ENCODE results near the gene HAPLN2.

HAPLN2 gene

DNA sequence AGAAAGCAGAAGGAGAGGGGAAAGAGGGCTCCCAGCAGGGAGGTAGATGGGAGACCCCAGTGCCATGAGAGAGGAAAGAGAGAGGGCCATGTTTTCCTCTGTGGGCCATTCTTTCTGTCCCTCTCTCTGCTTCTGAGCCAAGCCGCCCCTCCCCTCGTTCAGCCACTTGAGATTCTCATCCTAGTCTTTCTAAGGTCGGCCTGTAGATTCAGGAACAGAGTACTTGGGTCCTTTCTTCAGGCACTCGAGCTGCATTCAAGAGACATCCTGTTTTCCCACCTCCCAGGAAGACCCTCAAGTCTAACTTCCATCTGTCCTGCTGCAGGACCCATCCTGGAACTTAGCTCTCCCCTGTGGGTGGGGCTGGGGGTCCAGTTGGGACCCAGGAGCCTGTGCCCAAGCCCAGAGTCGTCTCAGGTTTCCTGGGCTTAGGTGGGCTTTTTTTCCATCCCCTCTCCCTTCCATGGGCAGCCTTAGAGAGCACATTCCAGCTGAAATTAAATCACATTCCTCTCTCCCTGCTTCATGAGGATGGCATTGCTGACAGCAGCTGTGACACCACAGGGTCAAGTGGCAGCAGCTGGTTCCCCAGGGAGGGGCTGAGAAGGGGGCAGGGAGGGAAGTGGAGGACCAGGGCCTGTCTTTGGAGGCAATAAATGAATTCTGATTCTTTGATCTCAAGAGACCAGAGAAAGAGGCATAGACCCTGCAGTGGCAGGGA lies 45.0 kb downstream of the HAPLN2 start:
- peaks cover 4% of the 10 kb centered on the region for H3K36me3 Mint-ChIP-seq (ENCODE audit: low read depth)
- H3K27ac Mint-ChIP-seq, result peak overlapping the region; percentile 20
- no peak overlapping the region for H3K4me3 Mint-ChIP-seq
- no peaks in the 10 kb centered on the region for H3K9me3 Mint-ChIP-seq
- H3K4me1 Mint-ChIP-seq (ENCODE audit: low read depth), result peaks cover 35% of the 10 kb centered on the region
- H3K27me3 Mint-ChIP-seq, result no peaks in the 10 kb centered on the region
- no peak for DNase-seq

DNA sequence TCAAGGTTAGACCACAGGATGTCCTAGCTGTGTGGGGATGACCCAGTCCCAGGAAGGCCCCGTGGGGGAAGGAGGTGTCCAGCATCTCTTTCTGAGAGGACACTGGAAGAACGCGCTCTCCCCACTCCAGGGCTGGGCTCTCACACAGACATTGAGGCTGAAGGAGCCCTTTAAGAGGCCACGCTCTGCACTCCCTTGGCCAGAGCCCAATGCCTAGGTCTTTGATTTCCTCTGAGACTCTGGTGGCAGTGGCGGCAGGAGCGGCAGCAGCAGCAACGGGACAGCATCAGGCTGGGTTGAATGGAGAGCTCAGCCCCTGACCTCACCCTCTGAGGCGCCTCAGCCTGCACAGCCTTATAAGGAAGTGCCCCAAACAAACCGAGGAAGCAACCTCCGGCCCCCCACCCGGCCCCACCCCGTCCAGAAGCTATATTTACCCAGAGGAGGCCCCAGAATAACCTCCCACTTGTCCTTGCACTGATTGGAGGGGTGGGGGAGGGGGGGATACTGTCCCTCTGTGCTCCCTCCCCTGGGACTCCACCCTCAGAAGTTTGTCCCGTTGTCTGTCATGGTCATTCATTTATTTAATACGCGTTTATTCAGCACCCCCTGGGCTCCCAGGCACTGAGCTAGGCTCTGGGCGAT lies 45.7 kb downstream of the HAPLN2 start:
- H3K4me3 Mint-ChIP-seq, result no peak overlapping the region
- peaks cover 28% of the 10 kb centered on the region for H3K4me1 Mint-ChIP-seq (ENCODE audit: low read depth)
- no peaks in the 10 kb centered on the region for H3K9me3 Mint-ChIP-seq
- H3K27ac Mint-ChIP-seq, result no peak overlapping the region
- no peaks in the 10 kb centered on the region for H3K27me3 Mint-ChIP-seq
- no peak for DNase-seq
- peaks cover 4% of the 10 kb centered on the region for H3K36me3 Mint-ChIP-seq (ENCODE audit: low read depth)

GRCh38 chr1:156665539-156665938 lies 46.3 kb downstream of the HAPLN2 start:
- Mint-ChIP-seq H3K4me3 (no peak overlapping the region), H3K4me1 (ENCODE audit: low read depth) (peaks cover 22% of the 10 kb centered on the region), H3K27ac (no peak overlapping the region), H3K36me3 (ENCODE audit: low read depth) (peaks cover 4% of the 10 kb centered on the region), H3K27me3 (no peaks in the 10 kb centered on the region), H3K9me3 (no peaks in the 10 kb centered on the region)
- DNase-seq, result no peak

DNA sequence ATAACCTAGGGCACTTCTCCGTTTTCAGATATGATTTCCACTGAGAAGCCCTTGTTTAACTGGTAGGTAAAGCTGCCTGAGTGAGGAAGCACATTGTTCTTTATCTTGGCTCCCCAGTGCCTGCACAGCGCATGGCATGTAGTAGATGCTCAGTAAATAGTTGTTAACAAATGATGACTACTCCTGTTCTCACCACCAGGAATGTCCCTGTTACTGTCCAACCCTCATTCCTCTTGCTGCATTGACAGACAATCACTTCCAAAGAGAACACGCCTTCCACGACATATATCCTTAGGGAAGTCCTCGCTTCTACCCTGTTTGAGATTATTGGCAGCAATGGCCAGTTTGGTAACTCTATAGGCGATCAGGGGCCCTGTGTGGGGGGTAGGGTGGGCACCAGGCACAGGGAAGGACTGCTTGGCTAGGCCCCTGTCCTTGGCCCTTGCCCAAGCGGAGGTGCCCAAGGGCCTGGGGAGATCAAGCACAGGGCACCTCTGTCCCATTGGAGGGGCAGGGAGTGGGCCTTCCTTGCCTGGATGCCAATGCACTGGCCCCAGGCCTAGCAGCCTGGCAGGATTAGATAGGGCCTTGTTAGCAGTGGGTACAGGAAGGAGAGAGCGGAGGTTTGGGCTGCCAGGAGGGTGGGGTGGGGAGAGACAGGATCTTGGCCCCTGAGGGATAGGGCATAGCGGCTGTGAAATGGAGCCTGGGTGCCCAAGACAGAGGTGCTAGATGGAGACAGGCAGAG lies 47.8 kb downstream of the HAPLN2 start:
- Mint-ChIP-seq H3K4me1 (ENCODE audit: low read depth) (peaks cover 7% of the 10 kb centered on the region), H3K4me3 (no peak overlapping the region), H3K9me3 (no peaks in the 10 kb centered on the region), H3K27me3 (peaks cover 5% of the 10 kb centered on the region), H3K27ac (no peak overlapping the region), H3K36me3 (ENCODE audit: low read depth) (no peaks in the 10 kb centered on the region)
- no peak for DNase-seq

DNA sequence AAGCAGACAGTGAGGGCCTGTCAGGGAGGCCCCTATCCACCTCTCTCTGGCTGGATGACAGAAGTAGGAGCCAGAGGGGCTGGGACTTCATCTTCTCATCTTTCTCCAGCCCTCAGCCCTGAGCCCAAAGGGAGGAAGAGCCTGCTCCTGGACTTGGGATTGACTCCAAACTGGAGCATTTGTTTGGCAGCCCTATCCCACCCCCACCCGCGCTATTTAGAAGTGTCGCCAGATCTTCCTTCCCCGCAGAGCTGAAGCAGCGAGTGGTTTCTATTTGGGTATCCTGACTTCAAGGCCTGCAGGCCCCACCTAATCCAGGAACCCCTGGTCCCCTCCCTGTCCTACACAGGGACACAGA lies 48.4 kb downstream of the HAPLN2 start:
- Mint-ChIP-seq H3K27ac (no peak overlapping the region), H3K4me3 (no peak overlapping the region), H3K27me3 (peaks cover 5% of the 10 kb centered on the region), H3K36me3 (ENCODE audit: low read depth) (no peaks in the 10 kb centered on the region), H3K4me1 (ENCODE audit: low read depth) (peaks cover 3% of the 10 kb centered on the region), H3K9me3 (no peaks in the 10 kb centered on the region)
- no peak for DNase-seq

GRCh38 chr1:156667968-156668709 lies 48.9 kb downstream of the HAPLN2 start:
- Mint-ChIP-seq H3K4me1 (ENCODE audit: low read depth) (no peaks in the 10 kb centered on the region), H3K27me3 (peaks cover 5% of the 10 kb centered on the region), H3K27ac (no peak overlapping the region), H3K4me3 (no peak overlapping the region), H3K9me3 (no peaks in the 10 kb centered on the region), H3K36me3 (ENCODE audit: low read depth) (no peaks in the 10 kb centered on the region)
- DNase-seq, result no peak

DNA sequence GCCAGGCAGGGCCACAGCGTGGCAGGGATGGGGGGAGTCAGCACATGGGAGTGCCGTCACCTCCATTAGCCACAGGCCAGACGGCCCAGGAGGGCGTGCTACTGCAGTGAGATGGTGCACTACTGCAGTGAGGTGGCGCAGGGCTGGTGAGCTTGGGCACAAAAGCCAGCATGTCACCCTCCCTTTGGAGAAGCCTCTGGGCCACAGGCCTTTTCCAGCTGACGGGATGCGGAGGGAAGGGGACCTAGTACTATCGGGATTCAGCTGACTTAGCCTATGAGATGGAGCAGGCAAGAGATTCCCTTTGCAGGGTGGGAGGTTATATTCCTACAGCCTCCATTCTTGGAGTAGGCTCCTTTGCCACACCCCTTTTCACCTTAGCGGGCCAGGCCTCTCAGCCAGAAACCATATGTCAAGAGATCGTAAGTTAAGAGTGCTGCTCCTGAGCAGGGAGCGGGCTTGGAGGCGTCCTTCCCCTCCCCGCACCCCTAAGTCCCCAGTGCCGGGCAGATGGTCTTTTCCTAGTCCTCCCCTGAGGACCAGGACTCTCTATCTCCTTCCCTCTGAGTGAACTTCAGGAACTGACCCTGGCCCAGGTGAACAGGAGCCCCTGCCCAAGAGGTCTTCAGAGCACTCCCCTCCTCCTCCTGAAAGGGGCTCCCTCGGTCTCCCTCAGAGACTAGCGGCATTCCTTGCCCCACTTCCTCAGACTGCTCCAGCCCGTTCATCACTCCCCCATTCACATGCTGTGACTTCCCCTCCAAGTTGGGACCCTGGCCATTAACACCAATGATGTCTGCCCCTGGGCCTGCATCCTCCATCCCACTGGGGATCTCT lies 49.8 kb downstream of the HAPLN2 start:
- no peaks in the 10 kb centered on the region for H3K36me3 Mint-ChIP-seq (ENCODE audit: low read depth)
- H3K27me3 Mint-ChIP-seq, result peaks cover 5% of the 10 kb centered on the region
- no peaks in the 10 kb centered on the region for H3K4me1 Mint-ChIP-seq (ENCODE audit: low read depth)
- DNase-seq, result no peak
- no peak overlapping the region for H3K27ac Mint-ChIP-seq
- no peaks in the 10 kb centered on the region for H3K9me3 Mint-ChIP-seq
- no peak overlapping the region for H3K4me3 Mint-ChIP-seq

DNA sequence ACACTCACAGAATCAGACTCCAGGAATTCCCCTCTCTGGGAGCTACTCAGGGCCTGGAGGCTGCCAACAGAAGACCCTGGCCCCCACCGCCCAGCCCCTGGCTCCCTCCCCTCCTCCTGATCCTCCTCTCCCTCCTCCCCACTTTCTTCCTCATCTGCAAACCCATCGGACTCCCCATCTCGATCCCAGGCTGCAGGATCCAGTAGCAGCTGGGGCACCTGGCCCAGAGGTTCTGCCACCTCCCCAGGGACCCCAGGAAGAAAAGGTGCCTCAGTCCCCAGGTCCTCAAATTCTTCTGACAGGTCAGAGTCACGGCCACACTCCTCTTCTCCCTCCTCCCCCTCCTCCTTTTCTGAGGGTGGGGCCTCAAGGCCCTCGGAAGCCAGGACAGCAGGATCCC lies 50.6 kb downstream of the HAPLN2 start:
- Mint-ChIP-seq H3K36me3 (ENCODE audit: low read depth) (no peaks in the 10 kb centered on the region), H3K4me3 (no peak overlapping the region), H3K27ac (no peak overlapping the region), H3K9me3 (no peaks in the 10 kb centered on the region), H3K4me1 (ENCODE audit: low read depth) (no peaks in the 10 kb centered on the region), H3K27me3 (peaks cover 11% of the 10 kb centered on the region)
- DNase-seq, result no peak

GRCh38 chr1:156670359-156670758 lies 51.1 kb downstream of the HAPLN2 start:
- DNase-seq, result no peak
- H3K36me3 Mint-ChIP-seq (ENCODE audit: low read depth), result no peaks in the 10 kb centered on the region
- no peaks in the 10 kb centered on the region for H3K4me1 Mint-ChIP-seq (ENCODE audit: low read depth)
- H3K27me3 Mint-ChIP-seq, result peaks cover 16% of the 10 kb centered on the region
- H3K9me3 Mint-ChIP-seq, result no peaks in the 10 kb centered on the region
- H3K4me3 Mint-ChIP-seq, result no peak overlapping the region
- no peak overlapping the region for H3K27ac Mint-ChIP-seq

DNA sequence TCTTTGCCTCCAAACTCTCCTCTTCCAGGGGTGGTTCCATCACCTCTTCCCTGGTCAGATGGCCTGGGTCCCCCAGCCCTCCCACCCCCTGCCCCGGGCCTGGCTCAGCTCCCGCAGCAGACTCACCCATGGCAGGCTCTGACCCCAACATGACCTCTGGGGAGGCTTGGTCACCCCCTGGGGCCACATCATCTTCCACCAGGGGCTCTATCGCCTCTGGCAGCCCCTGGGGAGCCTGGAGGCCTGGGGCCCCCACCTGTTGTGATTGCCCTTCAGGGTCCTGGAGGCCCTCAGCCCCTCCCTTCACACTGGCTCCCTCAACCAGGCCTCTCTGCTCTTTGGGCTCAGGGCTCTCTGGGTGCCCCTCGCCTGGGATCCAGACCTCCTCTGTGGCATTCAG lies 51.6 kb downstream of the HAPLN2 start:
- no peaks in the 10 kb centered on the region for H3K4me1 Mint-ChIP-seq (ENCODE audit: low read depth)
- H3K27ac Mint-ChIP-seq, result no peak overlapping the region
- H3K27me3 Mint-ChIP-seq, result peaks cover 20% of the 10 kb centered on the region
- H3K4me3 Mint-ChIP-seq, result no peak overlapping the region
- H3K9me3 Mint-ChIP-seq, result no peaks in the 10 kb centered on the region
- no peak for DNase-seq
- no peaks in the 10 kb centered on the region for H3K36me3 Mint-ChIP-seq (ENCODE audit: low read depth)

DNA sequence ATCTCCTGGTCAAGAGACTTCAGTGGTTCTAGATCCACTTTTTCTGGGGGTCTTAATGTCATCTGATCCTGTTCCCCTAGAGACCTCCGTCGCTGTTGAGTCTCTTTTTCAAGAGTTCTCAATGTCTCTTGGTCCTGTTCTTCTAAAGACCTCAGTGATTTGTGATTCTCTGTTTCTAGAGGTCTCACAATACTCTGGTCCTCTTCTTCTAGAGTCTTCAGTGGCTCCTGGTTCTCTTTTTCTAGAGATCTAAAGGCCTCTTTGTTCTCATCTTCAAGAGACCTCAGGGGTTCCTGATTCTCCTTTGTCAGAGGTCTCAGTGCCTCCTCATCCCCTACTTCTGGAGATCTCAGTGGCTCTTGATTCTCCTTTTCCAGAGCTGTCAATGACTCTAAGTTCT lies 52.6 kb downstream of the HAPLN2 start:
- no peaks in the 10 kb centered on the region for H3K9me3 Mint-ChIP-seq
- no peak for DNase-seq
- H3K27me3 Mint-ChIP-seq, result peaks cover 25% of the 10 kb centered on the region

DNA sequence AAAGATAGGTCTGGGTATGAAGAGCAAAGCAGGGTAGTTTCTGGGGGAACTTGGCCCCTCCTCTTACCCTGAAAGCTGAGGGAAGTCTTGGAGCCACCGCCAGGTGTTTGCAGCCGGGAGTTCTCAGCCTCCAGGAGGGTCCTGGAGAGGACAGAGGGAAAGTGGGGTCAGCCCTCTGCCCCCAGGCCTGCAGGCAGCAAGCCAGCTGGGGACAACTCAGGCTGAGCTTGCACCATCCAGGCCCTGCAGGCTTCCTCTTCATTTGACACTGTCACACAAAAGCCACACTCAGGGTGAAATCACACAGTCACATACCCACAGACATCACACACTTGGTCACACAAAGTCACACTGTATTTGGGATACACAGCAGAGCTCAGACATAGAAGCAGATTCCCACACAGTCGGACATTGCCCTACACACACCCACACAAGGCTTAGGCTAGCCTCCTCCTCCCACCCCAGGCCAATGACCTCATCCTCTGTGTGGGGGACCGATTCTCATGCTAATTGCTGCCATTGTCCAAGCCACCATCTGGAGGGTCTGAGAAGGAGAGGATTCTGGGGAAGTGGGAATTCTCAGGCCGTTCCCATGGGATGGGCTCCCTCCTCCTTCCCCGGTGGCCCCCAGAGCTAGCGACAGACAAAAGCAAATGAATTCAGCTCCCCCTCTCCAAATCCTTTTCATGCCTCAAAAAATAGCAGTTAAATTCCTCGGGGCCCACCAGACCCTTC lies 54.3 kb downstream of the HAPLN2 start:
- no peak overlapping the region for H3K27ac Mint-ChIP-seq
- peaks cover 14% of the 10 kb centered on the region for H3K4me1 Mint-ChIP-seq (ENCODE audit: low read depth)
- H3K36me3 Mint-ChIP-seq (ENCODE audit: low read depth), result no peaks in the 10 kb centered on the region
- no peak for DNase-seq
- H3K4me3 Mint-ChIP-seq, result no peak overlapping the region
- no peaks in the 10 kb centered on the region for H3K9me3 Mint-ChIP-seq
- H3K27me3 Mint-ChIP-seq, result peaks cover 43% of the 10 kb centered on the region

More for the DNA sequence above, 52.6 kb downstream of the HAPLN2 start:
- Mint-ChIP-seq H3K36me3 (ENCODE audit: low read depth) (no peaks in the 10 kb centered on the region), H3K4me1 (ENCODE audit: low read depth) (no peaks in the 10 kb centered on the region), H3K27ac (no peak overlapping the region), H3K4me3 (no peak overlapping the region)
